ENCODE measurements around the gene ATG10.

DNA sequence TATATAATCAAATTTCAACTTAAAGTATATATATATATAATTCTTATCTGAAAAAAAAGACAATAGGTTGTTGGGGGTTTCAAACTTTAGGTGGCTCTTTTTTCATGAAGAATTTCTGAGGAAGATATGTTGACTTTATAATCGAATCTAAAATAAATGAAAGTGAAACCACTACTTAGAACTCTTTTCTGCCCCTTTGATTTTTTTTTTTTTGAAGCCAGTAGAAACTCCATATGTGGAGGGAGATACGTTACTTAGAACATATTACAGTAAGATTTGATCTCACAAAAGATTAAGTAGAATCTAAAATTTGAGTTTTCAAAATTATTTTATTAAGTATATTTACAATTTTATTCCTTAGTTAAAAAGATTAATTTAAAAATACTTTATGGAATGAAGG lies 96.9 kb downstream of the ATG10 start:
- TF ChIP-seq POLR2A (IDR thresholded peaks at IDR 0.05): no peak
- TF ChIP-seq, protein P1, sequence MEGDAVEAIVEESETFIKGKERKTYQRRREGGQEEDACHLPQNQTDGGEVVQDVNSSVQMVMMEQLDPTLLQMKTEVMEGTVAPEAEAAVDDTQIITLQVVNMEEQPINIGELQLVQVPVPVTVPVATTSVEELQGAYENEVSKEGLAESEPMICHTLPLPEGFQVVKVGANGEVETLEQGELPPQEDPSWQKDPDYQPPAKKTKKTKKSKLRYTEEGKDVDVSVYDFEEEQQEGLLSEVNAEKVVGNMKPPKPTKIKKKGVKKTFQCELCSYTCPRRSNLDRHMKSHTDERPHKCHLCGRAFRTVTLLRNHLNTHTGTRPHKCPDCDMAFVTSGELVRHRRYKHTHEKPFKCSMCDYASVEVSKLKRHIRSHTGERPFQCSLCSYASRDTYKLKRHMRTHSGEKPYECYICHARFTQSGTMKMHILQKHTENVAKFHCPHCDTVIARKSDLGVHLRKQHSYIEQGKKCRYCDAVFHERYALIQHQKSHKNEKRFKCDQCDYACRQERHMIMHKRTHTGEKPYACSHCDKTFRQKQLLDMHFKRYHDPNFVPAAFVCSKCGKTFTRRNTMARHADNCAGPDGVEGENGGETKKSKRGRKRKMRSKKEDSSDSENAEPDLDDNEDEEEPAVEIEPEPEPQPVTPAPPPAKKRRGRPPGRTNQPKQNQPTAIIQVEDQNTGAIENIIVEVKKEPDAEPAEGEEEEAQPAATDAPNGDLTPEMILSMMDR (IDR thresholded peaks at IDR 0.05): no peak

Data from lower leg skin (tissue), 3 donors.